GM18907 (cell line): ENCODE results near the gene KRTCAP2.
"Not testable (repeated sequence)": the region's sequence is repeated elsewhere in the genome, so short reads cannot be mapped to it uniquely, and the experiment has no call there.

Source experiments
- ATAC-seq: cut with Tn5 transposase; IDR thresholded peaks from one replicate; pipeline ENCODE4 v1.9.1; 2021; ENCODE audit warnings: mild to moderate bottlenecking, moderate library complexity; ENCODE audit not compliant: unreplicated experiment

Gene KRTCAP2

DNA sequence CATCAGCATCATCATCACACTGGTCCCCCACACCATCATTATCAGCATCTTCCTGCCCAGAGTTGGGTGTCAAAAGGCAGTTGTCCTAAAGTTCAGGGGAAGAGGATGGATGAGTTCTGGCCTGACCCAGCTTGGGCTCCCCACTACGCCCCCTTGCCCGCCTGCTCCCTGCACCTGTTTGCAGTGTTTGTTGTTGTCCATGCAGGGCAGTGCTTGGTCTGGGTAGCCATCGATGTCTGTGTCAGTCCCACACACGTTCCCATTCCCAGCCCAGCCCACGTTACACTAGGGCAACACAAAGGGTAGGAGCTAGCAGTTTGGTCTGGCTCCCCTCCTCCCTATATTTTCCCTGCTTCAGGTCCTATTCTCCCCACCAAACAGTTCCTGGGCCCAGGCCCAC lies 27.8 kb upstream of the KRTCAP2 start:
- no peak for ATAC-seq

DNA sequence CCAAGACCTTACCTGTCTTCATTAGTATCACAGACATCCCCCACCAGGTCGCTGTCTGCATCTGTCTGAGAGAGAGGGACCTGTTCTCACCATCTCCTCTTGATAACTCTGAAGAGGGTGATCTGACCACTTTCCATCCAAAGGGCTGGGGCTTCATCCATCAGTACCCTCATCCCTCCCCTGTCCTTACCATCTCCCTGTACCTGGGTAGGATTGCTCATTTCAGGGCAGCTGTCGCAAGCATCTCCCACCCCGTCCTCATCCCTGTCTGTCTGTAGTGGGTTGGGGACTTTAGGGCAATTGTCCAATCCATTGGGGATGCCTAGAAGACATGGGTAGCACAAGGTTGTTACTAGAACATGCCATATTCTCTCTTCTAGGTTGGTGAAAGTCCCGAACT lies 26.7 kb upstream of the KRTCAP2 start:
- ATAC-seq: no peak

DNA sequence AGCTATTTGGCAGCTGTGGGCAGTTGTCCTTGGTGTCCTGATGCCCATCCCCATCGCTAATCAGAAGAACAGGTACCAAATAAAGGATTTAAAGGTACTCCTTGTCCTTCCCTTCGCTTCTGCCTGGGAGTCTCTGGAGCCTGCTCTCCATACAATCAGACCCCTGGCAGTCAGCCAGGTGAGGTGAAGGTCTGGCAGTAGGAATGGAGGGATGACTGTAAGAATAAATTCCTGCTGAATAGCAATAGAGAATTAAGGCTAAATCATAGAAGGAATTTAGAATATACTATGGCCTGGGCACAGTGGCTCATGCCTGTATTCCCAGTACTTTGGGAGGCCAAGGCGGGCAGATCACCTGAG lies 25.4 kb upstream of the KRTCAP2 start:
- no peak for ATAC-seq

DNA sequence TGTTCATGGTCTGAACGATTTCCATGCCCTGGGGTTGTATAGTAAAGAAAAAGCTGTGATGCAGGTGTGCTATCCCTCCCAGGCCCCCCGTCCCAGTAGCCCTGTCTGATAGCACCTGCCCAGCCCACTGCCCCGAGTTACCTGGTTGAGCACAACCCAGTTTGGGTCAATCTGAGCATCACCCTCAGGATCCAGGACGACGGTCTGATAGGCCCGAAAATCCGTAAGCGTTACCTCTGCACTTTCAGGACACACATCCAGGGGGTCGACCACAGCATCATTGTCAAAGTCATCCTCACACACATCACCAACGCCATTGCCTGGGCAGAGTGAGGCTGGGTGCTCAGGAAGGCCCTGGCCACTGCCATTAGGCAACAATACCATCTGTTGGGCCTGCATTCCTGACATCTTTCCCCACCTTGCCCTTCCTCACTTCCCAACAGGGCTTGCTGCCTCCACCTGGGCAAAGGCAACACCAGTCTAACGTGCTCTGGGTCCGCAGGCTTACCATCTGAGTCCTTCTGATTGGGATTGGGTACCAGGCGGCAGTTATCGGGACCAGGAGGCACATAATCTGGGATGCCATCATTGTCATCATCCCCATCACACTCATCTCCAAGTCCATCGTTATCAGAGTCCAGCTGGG lies 24.9 kb upstream of the KRTCAP2 start:
- ATAC-seq: no peak

DNA sequence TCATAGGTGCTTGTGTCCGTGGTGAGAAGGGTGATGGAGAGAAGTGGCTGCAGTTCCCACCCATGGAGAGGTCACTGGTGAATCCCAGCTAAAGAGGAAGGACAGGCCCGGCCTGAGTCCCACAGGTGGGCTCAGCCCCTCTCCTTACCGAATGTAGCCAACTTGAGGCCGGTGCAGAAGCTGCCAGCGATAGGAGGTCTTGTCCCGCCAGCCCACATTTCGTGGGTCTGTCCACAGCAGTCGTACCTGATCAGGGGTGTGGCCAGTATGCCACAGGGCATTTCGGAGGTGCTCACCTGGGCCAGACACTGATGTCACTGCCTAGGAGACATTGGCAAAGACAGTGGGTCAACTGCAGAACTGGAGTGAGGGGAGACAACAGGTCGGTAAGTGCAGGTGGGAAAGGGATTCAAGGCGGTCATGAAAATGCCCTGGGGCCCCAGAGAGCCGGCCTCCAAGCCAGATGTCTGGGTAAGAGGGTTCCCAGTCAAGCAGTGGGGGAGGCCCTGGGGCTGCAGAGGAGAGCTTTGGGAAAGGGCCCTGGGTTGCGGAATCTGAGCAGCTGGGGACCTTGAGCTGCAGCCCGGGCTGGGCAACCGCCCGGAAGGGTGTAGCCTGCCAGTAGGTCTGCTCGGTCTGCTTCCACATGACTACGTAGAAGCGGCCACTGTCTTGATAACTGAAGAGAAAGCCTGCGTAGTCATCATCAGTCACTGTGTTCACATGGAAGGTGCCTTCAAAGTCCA lies 24.0 kb upstream of the KRTCAP2 start:
- no peak for ATAC-seq

DNA sequence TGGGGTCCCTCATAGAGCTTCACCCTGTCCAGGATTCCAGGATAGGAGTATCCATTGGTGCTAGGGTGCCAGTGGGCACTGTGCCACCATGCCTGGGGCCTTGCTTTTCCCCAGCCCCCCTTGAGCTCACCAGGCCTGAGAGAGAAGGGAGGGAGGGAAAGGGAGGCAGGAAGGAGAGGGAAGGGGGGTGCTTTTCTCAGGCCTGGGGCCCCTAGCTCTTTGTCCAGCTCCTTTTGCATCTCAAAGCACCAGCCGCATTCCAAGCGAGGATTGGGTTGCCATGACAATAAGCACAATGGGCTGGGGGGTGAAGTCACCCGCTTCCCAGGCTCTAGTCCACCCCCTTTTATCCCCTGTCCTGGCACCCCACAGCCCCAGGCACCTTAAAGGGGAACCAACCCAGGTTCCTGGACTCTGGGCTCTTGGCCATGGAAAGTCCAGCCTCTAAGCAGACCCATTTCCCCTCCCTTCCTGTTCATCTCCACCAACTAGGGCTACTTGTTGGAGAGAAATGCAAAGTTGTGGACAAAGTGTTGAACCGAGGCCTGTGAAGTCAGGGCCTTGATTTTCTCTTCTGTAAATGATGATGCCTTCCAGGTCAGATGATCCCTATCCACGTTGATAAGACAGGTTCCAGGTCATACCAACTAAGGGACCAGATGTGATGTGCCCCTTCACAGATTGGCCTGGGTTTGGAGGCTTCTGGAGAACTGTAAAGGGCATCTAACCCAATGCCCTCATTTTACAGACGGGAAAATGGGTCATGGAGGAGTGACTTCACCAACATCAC lies 23.2 kb upstream of the KRTCAP2 start:
- ATAC-seq: no peak

DNA sequence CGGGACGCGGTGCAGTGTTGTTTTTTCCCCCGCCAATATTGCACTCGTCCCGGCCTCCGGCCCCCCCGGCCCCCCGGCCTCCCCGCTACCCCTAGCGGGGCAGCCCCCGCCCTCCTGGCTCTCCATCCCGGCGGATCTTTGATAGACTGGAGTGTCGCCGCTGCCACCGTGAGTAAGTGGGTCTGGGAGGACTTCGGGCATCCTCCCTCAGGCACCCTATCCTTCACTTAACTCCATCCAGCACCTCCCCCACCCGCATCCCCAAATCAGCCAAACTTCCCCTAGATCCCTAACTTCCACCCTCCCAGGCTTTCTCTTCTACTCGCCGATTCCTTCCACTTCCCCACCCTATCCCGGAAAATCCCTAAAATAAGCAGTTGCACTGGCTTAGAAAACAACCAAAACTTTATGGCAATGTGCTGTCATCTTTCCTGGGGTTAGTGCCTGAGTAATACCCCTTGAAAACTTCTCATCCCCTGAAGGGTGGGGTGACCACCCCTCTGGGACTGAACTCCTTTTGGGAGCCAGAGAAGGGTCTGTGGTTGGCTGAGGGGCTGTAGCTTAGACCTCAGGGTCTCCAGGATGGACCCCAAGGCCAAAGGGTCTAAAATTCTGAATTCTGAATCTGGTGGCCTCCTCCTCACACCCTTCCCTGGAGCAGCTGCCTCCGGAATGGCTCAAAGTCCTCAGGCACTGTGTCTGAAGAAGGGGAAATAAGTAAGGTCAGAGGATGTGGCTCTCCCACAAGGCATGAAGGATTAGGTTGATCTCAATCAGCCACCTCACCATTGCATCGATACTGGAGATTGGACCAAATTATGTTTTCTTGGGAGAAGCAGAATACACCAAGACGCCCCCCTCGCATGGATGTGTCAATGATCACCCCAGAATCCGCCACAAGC lies 22.3 kb upstream of the KRTCAP2 start:
- no peak for ATAC-seq

DNA sequence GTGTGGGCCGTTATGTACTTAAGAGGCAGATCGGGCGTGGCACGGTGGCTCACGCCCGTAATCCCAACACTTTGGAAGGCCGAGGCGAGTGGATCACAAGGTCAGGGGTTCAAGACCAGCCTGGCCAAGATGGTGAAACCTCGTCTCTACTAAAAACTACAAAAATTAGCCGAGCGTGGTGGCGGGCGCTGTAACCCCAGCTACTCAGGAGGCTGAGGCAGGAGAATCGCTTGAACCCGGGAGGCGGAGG lies 20.8 kb upstream of the KRTCAP2 start:
- ATAC-seq: not testable (repeated sequence)

DNA sequence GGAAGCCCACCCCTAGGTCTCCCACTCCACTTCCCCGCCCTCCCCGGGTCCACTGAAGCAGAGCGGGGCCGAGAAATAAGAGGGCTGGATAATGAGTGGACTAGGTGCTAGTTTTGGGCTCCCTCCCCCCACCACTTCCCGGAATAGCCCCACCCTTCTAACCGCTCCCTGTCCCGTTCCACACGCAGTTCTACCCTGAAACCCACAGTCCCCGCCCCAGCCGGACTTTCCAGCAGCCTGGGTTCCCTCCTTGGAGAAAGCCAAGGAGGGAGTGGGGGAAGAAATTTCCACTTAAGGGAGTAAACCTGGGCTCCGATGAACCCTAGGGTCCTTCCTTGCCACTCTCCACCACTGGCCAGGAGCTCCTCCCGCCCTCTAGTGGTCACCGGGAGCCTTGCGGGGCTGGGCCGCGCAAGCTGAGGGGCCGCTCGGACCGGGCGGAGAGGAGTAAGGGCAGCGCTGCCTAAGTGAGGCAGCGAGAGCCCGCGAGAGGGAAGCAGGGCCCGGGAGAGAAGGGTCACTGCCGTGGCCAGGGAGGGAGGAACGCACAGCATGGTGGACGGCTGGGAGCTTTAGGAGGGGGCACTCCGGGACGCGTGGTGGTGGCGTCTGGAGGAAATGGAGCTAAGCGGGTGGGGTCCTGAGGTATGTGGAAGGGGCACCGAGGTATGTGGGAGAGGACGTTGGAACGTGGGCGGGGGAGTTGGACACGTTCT lies 20.3 kb upstream of the KRTCAP2 start:
- ATAC-seq: peak; percentile 71

DNA sequence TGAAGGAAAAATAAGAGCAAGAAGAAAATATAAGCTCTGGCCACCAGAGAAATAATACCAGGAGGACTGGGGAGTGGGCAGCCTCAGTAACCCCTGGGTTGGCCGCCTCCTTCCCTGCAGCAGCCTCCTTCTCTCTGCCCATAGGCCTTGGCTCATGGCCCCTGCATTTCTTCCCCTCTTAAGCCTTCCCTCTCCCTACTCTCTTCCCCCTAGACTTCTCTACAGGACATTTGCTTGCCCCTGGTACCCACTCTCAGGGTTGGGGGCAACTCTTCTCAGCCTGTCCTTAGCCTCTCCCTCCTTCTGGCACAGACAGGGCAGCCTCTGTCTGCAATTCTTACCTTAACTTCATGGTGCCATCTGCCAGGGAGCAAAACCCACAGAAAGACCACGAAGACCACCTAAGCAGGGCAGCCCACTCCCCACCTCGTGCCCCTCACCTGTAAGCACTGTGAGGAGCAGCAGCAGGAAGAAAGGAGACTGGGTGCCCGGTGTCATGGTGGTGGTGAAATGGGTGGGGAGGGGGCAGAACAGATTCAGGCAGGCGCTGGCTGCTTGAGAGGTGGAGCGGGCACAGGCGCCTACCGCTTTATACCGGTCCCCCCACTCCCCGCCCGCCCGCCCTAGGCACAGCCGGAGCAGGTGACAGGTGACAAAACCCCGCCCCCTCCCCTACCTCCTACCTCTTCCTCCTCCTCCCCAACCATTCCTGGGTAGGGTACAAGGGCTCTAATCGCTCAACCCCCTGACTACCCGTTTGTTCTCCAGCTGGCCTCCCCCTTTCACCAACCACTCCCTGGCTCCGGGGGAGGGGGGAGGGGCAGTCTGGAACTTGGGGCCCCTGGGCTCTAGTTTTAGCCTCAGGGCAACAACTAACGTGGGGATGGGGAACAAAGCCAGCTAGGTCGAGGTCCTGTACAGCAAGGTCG lies 19.5 kb upstream of the KRTCAP2 start:
- no peak for ATAC-seq

DNA sequence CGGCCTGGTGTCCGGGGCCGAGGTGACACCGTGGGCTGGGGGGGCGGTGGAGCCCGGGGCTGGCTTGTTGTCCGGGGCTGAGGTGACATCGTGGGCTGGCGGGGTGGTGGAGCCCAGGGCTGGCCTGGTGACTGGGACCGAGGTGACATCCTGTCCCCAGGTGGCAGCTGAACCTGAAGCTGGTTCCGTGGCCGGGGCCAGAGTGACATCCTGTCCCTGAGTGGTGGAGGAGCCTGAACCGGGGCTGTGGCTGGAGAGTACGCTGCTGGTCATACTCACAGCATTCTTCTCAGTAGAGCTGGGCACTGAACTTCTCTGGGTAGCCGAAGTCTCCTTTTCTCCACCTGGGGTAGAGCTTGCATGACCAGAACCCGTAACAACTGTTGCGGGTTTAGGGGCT lies 18.8 kb upstream of the KRTCAP2 start:
- no peak for ATAC-seq

DNA sequence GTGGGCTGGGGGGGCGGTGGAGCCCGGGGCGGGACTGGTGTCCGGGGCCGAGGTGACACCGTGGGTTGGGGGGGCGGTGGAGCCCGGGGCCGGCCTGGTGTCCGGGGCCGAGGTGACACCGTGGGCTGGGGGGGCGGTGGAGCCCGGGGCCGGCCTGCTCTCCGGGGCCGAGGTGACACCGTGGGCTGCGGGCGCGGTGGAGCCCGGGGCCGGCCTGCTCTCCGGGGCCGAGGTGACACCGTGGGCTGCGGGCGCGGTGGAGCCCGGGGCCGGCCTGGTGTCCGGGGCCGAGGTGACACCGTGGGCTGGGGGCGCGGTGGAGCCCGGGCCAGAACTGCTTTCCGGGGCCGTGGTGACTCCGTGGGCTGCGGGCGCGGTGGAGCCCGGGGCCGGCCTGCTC lies 16.8 kb upstream of the KRTCAP2 start:
- ATAC-seq: not testable (repeated sequence)

DNA sequence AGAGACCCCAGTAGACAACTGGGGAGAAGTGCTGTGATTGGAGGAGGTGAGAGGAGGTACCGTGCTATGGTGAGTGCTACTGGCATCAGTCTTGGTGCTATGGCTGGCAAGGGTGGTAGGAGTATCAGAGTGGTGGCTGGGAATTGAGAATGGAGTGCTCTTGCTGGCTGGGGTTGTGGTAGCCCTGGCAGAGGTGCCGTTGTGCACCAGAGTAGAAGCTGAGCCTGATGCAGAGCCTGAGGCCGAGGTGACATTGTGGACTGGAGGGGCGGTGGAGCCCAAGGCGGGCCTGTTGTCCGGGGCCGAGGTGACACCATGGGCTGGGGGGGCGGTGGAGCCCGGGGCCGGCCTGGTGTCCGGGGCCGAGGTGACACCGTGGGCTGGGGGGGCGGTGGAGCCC lies 15.2 kb upstream of the KRTCAP2 start:
- no peak for ATAC-seq

DNA sequence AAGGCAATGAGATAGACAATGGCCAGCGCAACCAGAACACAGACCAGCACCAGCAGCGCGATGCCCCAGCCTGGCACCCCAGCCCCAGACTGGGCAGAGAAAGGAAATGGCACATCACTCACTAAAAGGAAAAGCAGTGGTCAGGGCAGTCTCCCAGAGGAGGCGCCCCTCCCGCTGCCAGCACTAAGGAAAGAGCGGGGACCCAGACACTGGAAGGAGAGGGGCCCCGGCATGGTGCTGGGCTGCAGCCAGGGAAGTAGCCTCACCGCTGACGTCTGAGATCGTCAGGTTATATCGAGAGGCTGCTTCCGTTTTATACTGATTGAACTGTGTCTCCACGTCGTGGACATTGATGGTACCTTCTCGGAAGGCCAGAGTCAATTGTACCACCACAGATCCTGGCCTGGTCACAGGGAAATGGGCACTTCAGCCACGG lies 14.4 kb upstream of the KRTCAP2 start:
- ATAC-seq: no peak

DNA sequence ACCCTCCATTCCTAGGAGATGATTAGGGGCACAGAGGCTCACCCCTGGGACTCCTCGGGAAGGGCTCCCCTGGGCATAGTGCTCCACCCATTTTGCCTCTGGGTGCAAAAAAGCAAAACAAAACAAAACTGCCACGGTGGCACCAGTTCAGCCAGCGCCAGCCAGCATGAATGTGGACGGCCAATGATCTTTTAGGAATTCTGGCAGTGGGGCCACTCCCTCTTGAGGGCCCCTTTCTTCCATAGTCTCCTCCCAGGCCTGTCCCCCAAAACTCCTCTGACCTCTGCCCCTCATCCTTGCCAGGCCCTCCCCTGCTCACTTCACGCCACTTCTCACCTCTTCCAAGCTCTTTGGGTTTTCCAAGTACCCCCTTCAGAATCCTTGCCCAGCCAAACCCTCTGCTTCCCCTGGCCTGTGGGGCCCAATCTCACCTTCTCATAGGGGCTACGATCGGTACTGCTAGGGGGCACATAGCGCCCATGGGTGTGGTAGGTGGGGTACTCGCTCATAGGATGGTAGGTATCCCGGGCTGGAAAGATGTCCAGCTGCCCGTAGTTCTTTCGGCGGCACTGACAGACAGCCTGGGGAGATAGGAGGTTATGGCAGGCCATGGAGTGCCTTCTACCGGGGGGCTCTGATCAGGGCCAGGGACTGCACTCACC lies 13.8 kb upstream of the KRTCAP2 start:
- no peak for ATAC-seq

DNA sequence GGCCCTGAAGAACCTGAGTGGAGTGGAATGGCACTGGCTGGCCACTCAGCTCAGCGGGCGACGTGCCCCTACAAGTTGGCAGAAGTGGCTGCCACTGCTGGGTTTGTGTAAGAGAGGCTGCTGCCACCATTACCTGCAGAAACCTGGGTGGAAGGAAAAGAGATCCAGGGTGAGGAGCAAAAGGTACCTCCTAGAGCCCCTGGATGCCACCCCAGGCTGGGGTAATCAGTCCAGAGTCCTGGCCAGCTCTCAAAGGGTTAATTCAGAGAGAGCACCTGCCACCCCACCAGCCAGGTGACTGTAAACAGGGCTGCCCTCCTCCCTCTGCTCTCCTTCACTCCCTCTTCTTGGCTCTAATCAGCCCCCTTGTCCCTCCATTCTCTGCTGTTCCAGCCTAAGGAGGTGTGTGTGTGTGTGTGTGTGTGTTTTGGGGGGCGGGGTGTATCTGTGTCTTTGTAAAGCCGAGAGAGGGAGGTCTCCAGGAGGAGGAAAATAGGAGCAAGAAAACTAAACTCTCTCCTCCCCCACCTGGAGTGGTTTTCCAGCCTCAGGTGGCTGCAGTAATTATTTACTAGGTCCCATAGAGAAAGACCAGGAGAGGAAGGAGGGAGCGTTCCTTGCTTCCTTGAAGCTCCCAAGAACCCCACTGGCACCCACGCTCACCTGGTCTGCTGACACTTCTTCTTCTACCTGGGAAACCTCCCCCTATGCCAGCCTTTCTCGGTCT lies 13.1 kb upstream of the KRTCAP2 start:
- no peak for ATAC-seq

DNA sequence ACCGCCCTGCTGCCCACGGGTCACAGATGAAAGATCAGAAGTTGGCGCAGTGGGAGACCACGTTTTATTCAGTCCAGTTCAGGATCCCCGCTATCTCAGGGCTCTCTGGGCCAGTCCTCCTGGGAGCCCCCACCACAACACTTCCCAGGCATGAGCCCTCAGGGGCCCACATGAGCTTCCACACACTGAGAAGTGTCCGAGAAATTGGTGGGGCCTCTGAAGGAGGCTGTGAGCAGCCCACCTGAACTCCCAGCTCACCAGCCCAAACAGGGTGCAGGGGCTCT lies 12.6 kb upstream of the KRTCAP2 start:
- ATAC-seq: no peak
